ENCODE measurements around the gene DHX34.

Gene DHX34

DNA sequence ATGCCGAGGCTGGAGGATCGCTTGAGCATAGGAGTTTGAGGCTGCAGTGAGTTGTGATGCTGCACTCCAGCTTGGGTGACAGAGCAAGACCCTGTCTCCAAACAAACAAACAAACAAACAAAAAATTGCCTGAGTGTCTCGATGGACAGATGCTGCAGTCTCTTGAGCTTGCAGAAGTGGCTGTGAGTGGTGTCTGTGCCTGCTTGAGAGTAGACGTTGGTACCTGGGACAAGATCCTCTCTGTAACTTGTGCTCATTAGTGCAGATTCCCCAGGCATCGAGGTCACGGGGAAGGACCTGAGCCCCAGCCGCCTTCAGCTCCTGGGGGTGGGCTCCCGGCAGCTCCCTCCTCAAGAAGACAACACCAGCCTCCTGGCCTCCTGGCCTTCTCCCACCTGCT lies 25.7 kb upstream of the DHX34 start:
- H3K4me3 ChIP-seq (ENCODE audit: insufficient read depth, low read length, poor library complexity, severe bottlenecking): no peak overlapping the region
- H3K9me2 ChIP-seq (replicated peaks; ENCODE audit: insufficient read depth, low read length): no peaks in the 10 kb centered on the region
- H3K9me3 ChIP-seq (ENCODE audit: insufficient read depth, low read length): no peaks in the 10 kb centered on the region
- no peaks in the 10 kb centered on the region for H3K36me3 ChIP-seq (ENCODE audit: low read length)
- H4K20me1 ChIP-seq (ENCODE audit: low read depth, low read length): no peaks in the 10 kb centered on the region
- H3K27me3 ChIP-seq (ENCODE audit: low read length): no peaks in the 10 kb centered on the region
- no peak overlapping the region for H3K27ac ChIP-seq (ENCODE audit: low read depth, low read length)
- H3F3A ChIP-seq (ENCODE audit: insufficient read depth): no peaks in the 10 kb centered on the region
- no peak for TF ChIP-seq EZH2phosphoT487 (conservative IDR thresholded peaks at IDR 0.05; ENCODE audit: low read length)
- TF ChIP-seq, protein P1, sequence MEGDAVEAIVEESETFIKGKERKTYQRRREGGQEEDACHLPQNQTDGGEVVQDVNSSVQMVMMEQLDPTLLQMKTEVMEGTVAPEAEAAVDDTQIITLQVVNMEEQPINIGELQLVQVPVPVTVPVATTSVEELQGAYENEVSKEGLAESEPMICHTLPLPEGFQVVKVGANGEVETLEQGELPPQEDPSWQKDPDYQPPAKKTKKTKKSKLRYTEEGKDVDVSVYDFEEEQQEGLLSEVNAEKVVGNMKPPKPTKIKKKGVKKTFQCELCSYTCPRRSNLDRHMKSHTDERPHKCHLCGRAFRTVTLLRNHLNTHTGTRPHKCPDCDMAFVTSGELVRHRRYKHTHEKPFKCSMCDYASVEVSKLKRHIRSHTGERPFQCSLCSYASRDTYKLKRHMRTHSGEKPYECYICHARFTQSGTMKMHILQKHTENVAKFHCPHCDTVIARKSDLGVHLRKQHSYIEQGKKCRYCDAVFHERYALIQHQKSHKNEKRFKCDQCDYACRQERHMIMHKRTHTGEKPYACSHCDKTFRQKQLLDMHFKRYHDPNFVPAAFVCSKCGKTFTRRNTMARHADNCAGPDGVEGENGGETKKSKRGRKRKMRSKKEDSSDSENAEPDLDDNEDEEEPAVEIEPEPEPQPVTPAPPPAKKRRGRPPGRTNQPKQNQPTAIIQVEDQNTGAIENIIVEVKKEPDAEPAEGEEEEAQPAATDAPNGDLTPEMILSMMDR (IDR thresholded peaks at IDR 0.05; ENCODE audit: insufficient read depth, low read length, poor library complexity, severe bottlenecking): no peak
- no peak overlapping the region for H3K9ac ChIP-seq (ENCODE audit: low read length)
- no peaks in the 10 kb centered on the region for H3K79me2 ChIP-seq (ENCODE audit: insufficient read depth, low read length)
- H3K4me2 ChIP-seq (ENCODE audit: low read depth, low read length, poor library complexity, severe bottlenecking): no peak overlapping the region
- no peak overlapping the region for H2AFZ ChIP-seq (ENCODE audit: low read depth, low read length, severe bottlenecking)

DNA sequence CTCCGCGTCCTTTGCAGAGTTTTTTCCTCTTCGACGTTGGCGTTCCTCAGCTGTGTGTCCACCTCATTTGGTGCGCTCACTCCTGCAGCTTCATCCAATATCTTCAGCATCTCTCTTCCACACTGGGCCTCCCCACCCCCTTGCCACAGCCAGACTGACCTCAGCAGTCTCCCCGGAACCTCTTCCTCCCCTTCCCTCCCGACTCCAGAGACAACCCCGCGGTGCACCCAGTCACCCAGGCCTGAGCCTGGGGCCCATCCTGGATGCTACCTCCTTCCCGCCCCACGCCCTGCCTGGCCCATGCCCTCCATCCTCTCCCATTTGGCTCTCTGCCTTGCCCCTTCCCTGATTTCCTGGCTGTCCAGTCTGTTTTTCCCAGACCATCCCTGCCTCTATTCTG lies 25.2 kb upstream of the DHX34 start:
- Histone ChIP-seq H3K27ac (ENCODE audit: low read depth, low read length) (no peak overlapping the region), H3K9ac (ENCODE audit: low read length) (no peak overlapping the region), H4K20me1 (ENCODE audit: low read depth, low read length) (no peaks in the 10 kb centered on the region), H3K36me3 (ENCODE audit: low read length) (no peaks in the 10 kb centered on the region), H3K4me3 (ENCODE audit: insufficient read depth, low read length, poor library complexity, severe bottlenecking) (no peak overlapping the region), H2AFZ (ENCODE audit: low read depth, low read length, severe bottlenecking) (no peak overlapping the region), H3K9me3 (ENCODE audit: insufficient read depth, low read length) (no peaks in the 10 kb centered on the region), H3K4me2 (ENCODE audit: low read depth, low read length, poor library complexity, severe bottlenecking) (no peak overlapping the region), H3K27me3 (ENCODE audit: low read length) (no peaks in the 10 kb centered on the region), H3K79me2 (ENCODE audit: insufficient read depth, low read length) (no peaks in the 10 kb centered on the region), H3F3A (ENCODE audit: insufficient read depth) (no peaks in the 10 kb centered on the region), H3K9me2 (replicated peaks; ENCODE audit: insufficient read depth, low read length) (no peaks in the 10 kb centered on the region)
- TF ChIP-seq, protein P1 (IDR thresholded peaks at IDR 0.05; ENCODE audit: insufficient read depth, low read length, poor library complexity, severe bottlenecking): no peak
- TF ChIP-seq EZH2phosphoT487 (conservative IDR thresholded peaks at IDR 0.05; ENCODE audit: low read length): no peak

DNA sequence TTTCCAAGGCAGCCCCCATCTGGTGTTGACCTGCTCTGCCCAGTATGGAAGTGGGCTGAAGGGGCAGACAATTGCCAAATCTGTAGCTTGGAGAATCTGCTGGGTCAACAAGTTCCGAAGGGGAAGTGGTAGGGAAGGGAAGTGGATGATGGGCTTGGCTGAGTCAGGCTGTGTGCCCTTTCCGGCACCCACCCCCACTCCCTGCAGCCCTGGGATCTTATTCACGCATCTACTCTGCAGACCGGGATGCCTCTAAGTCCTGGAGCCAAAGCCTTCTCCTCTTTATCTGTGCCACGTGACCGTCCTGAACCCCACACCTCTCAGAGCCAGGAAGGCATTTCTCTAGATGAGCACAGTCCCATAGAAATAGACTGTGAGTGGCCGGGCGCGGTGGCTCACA lies 24.6 kb upstream of the DHX34 start:
- Histone ChIP-seq H3K9me3 (ENCODE audit: insufficient read depth, low read length) (no peaks in the 10 kb centered on the region), H2AFZ (ENCODE audit: low read depth, low read length, severe bottlenecking) (no peak overlapping the region), H3K36me3 (ENCODE audit: low read length) (no peaks in the 10 kb centered on the region), H3K27ac (ENCODE audit: low read depth, low read length) (no peak overlapping the region), H3K9me2 (replicated peaks; ENCODE audit: insufficient read depth, low read length) (no peaks in the 10 kb centered on the region), H4K20me1 (ENCODE audit: low read depth, low read length) (no peaks in the 10 kb centered on the region), H3K9ac (ENCODE audit: low read length) (no peak overlapping the region), H3K4me3 (ENCODE audit: insufficient read depth, low read length, poor library complexity, severe bottlenecking) (no peak overlapping the region), H3K79me2 (ENCODE audit: insufficient read depth, low read length) (no peaks in the 10 kb centered on the region), H3K27me3 (ENCODE audit: low read length) (no peaks in the 10 kb centered on the region), H3K4me2 (ENCODE audit: low read depth, low read length, poor library complexity, severe bottlenecking) (no peak overlapping the region), H3F3A (ENCODE audit: insufficient read depth) (no peaks in the 10 kb centered on the region)
- TF ChIP-seq EZH2phosphoT487 (conservative IDR thresholded peaks at IDR 0.05; ENCODE audit: low read length): no peak
- TF ChIP-seq, protein P1 (IDR thresholded peaks at IDR 0.05; ENCODE audit: insufficient read depth, low read length, poor library complexity, severe bottlenecking): no peak

Measured in SU-DHL-6 (cell line).